ENCODE data around the gene TMEM69. TPM values are rescaled to one million over a fixed set of nuclear protein-coding genes. Genes with fewer than 3 reads are reported as not detected.

Gene TMEM69
- total and polyA plus RNA-seq, 2 of the 8 experiments (the other 6 are each of a cell fraction or from before 2014, with no cell fraction given): 39.0 to 123 TPM

DNA sequence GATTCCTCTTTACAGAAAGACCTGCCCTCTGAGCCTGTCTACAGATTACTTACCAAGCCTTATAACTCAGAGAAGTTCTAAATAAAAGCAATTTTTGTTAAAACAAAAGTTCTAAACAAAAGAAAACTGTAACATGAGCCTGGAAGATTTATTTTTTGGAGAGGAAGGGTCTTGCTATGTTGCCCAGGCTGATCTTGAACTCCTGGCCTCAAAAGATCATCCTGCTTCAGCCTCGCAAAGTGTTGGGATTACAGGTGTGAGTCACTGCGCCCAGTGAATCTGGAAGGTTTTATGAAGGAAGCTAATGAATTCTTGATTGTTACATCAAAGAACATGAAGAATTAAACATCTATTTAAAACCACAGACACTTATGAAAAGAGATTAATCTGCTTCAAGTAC is 28.8 kb upstream of the TMEM69 start:
- Histone ChIP-seq H4K91ac (replicated peaks; ENCODE audit: insufficient read length, low read length) (no peak overlapping the region), H2AK5ac (ENCODE audit: low read depth, low read length) (no peak overlapping the region), H3K23me2 (ENCODE audit: low read depth, low read length) (no peaks in the 10 kb centered on the region), H3K56ac (replicated peaks; ENCODE audit: insufficient read length, low read depth, low read length) (no peak overlapping the region), H3K79me1 (ENCODE audit: low read depth, low read length) (no peaks in the 10 kb centered on the region; the same call in 1 of the 2 replicates), H3K18ac (ENCODE audit: extremely low read depth, low read length) (no peak overlapping the region), H3K27ac (ENCODE audit: low read depth, low read length) (no peak overlapping the region), H2BK12ac (ENCODE audit: low read depth, low read length) (no peak overlapping the region), H3K4me3 (ENCODE audit: extremely low read depth in 1 of 4, insufficient read depth in 2 of 4, low read depth in 3 of 4, low read length in 4 of 4) (no peak overlapping the region), H2AFZ (ENCODE audit: low read length) (no peak overlapping the region), H2BK15ac (ENCODE audit: low read length) (no peak overlapping the region), H3K79me2 (ENCODE audit: control insufficient read depth in 1 of 2, insufficient read depth in 2 of 2, low read length in 2 of 2) (peaks cover 3 to 43% of the 10 kb centered on the region in 2 experiments), H3K27me3 (replicated peaks in 1 of 4; ENCODE audit: control insufficient read depth in 3 of 4, extremely low read depth in 1 of 4, insufficient read depth in 3 of 4, low read length in 3 of 4) (no peaks in the 10 kb centered on the region), H4K20me1 (replicated peaks in 1 of 2; ENCODE audit: control insufficient read depth in 1 of 2, insufficient read depth in 2 of 2, low read length in 2 of 2) (peaks cover 2 to 9% of the 10 kb centered on the region in 2 experiments), H4K5ac (ENCODE audit: insufficient read length, low read depth, low read length) (no peak overlapping the region), H4K8ac (ENCODE audit: extremely low read depth, insufficient read depth, low read length) (no peak overlapping the region), H3K36me3 (ENCODE audit: control insufficient read depth in 2 of 4, insufficient read depth in 4 of 4, low read length in 3 of 4) (peaks cover 25 to 67% (median 43%) of the 10 kb centered on the region in 4 experiments), H3K4ac (replicated peaks; ENCODE audit: insufficient read length, low read depth, low read length) (no peak overlapping the region), H3K9ac (replicated peaks in 1 of 4; ENCODE audit: extremely low read depth in 1 of 4, low read depth in 3 of 4, low read length in 3 of 4) (no peak overlapping the region), H2BK120ac (replicated peaks; ENCODE audit: low read depth, low read length) (no peak overlapping the region), H3K9me3 (ENCODE audit: insufficient read depth in 2 of 2, low read depth in 1 of 2, low read length in 1 of 2) (no peaks in the 10 kb centered on the region), H3K23ac (ENCODE audit: insufficient read length) (no peak overlapping the region), H2BK20ac (ENCODE audit: low read length) (no peak overlapping the region), H3K14ac (ENCODE audit: insufficient read length) (no peak overlapping the region), H2BK5ac (ENCODE audit: low read depth, low read length) (no peak overlapping the region), H3K4me2 (ENCODE audit: insufficient read depth in 1 of 2, low read depth in 2 of 2, low read length in 2 of 2) (no peak overlapping the region), H3K4me1 (replicated peaks in 1 of 4; ENCODE audit: control insufficient read depth in 3 of 4, insufficient read depth in 4 of 4, low read length in 3 of 4) (no peaks in the 10 kb centered on the region)
- ChIA-PET POLR2A (ENCODE audit: partially characterized antibody) (interaction anchor here (1.5 kb wide), 1 partner anchor 20 kb away, joined by 3 read pairs; no protein-coding TSS in a partner anchor), CTCF (ENCODE audit: partially characterized antibody) (interaction anchor here (1.1 kb wide), 1 partner anchor 12 kb away, joined by 3 read pairs; no protein-coding TSS in a partner anchor)
- 100% methylated on average over 2 of the region's 2 CpGs; no CpG with 5 or more reads in 1 of the 2 experiments for WGBS, 2 experiments (ENCODE audit: extremely low coverage in 1 of 2, insufficient coverage in 1 of 2, insufficient read length in 1 of 2, insufficient replicate concordance in 2 of 2, low coverage in 1 of 2, low lambda C conversion rate in 2 of 2, missing lambda C conversion rate in 1 of 2)
- TF ChIP-seq PHF8 (conservative IDR thresholded peaks at IDR 0.05; ENCODE audit: low read depth, low read length) (no peak), ASH2L (IDR thresholded peaks at IDR 0.05; ENCODE audit: low read length) (no peak), SUZ12 (IDR thresholded peaks at IDR 0.05; ENCODE audit: low read length) (no peak), RNF2 (IDR thresholded peaks at IDR 0.05; ENCODE audit: borderline replicate concordance, low read depth, low read length, missing control alignments, poor library complexity, severe bottlenecking) (no peak), POLR2AphosphoS5 (IDR thresholded peaks at IDR 0.05; ENCODE audit: low read depth, low read length) (no peak), RAD21 (IDR thresholded peaks at IDR 0.05 in 1 of 2, conservative IDR thresholded peaks at IDR 0.05 in 1 of 2; ENCODE audit: low read depth in 2 of 2, low read length in 2 of 2) (no peak), RBBP5 (IDR thresholded peaks at IDR 0.05; ENCODE audit: borderline replicate concordance, low read depth, low read length) (no peak)
- TF ChIP-seq, protein P1, sequence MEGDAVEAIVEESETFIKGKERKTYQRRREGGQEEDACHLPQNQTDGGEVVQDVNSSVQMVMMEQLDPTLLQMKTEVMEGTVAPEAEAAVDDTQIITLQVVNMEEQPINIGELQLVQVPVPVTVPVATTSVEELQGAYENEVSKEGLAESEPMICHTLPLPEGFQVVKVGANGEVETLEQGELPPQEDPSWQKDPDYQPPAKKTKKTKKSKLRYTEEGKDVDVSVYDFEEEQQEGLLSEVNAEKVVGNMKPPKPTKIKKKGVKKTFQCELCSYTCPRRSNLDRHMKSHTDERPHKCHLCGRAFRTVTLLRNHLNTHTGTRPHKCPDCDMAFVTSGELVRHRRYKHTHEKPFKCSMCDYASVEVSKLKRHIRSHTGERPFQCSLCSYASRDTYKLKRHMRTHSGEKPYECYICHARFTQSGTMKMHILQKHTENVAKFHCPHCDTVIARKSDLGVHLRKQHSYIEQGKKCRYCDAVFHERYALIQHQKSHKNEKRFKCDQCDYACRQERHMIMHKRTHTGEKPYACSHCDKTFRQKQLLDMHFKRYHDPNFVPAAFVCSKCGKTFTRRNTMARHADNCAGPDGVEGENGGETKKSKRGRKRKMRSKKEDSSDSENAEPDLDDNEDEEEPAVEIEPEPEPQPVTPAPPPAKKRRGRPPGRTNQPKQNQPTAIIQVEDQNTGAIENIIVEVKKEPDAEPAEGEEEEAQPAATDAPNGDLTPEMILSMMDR (IDR thresholded peaks at IDR 0.05; ENCODE audit: control extremely low read depth in 1 of 3, insufficient read depth in 1 of 3, low read depth in 1 of 3, low read length in 3 of 3): no peak
- FAIRE-seq (no peak), DNase-seq (ENCODE audit: low read depth in 1 of 2, low spot score in 2 of 2) (no peak)
